ENCODE data around the gene FAM217B.

GRCh38 chr20:59923514-59923913 lies 16.7 kb upstream of the FAM217B start:
- TF ChIP-seq CTCF (IDR thresholded peaks at IDR 0.05): no peak
- no peak for TF ChIP-seq POLR2A (IDR thresholded peaks at IDR 0.05)

All from Peyer's patch (tissue), 4 donors.